PC-3 (cell line): Measurements from ENCODE around the gene CSF2. TPM values are rescaled to one million over a fixed set of nuclear protein-coding genes. Genes with fewer than 3 reads are reported as not detected.

Experiments
- ATAC-seq: fragments of 200-7000 bp; cut with Tn5 transposase; 2 replicates; pipeline ENCODE4 v1.9.1; 2020; ENCODE audit warnings: mild to moderate bottlenecking, moderate library complexity
- BruUV-seq: library from RNA; stranded (reverse); fragments of 400-500 nt; replicated peaks from 2 replicates; lab custom pipeline; 2021; lab: Mats Ljungman, UMichigan
- CTCF ChIA-PET: fragments of 300-600 bp; sonication (Branson Sonifier 250); formaldehyde crosslinking; loops from one replicate; lab custom pipeline; 2022; ENCODE audit warnings: antibody characterized with exemption; lab: Charles Lee
- POLR2A ChIA-PET: fragments of 300-600 bp; sonication (Branson Sonifier 250); formaldehyde crosslinking; loops from one replicate; lab custom pipeline; 2022; ENCODE audit warnings: antibody characterized with exemption; ENCODE audit not compliant: unreplicated experiment; lab: Charles Lee
- DNase-seq: peaks from one replicate; pipeline ENCODE4 v3.0.0-alpha.2; 2015
- H2AFZ ChIP-seq: fragments of 300-600 bp; sonication (generic); 2 replicates; pipeline ENCODE4 v1.6.0; 2016; ENCODE audit warnings: antibody characterized with exemption, low read length
- H3F3A ChIP-seq: fragments of 300-600 bp; sonication (generic); one replicate; pipeline ENCODE4 v1.6.0; 2017; ENCODE audit warnings: antibody characterized with exemption, low read length, control low read depth, mild to moderate bottlenecking; ENCODE audit not compliant: unreplicated experiment
- H3K27ac ChIP-seq: fragments of 300-600 bp; sonication (generic); 2 replicates; pipeline ENCODE4 v1.5.1; 2016; ENCODE audit warnings: mild to moderate bottlenecking, low read length
- H3K27me3 ChIP-seq: fragments of 300-600 bp; sonication (generic); 2 replicates; pipeline ENCODE4 v1.6.1; 2016; ENCODE audit warnings: low read length, mixed read lengths
- H3K36me3 ChIP-seq: fragments of 300-600 bp; sonication (generic); 2 replicates; pipeline ENCODE4 v1.6.1; 2016; ENCODE audit warnings: low read depth, mixed run types, low read length, mixed read lengths
- H3K4me1 ChIP-seq: fragments of 300-600 bp; sonication (generic); 2 replicates; pipeline ENCODE4 v1.5.1; 2016; ENCODE audit warnings: low read length; ENCODE audit not compliant: insufficient read depth
- H3K4me2 ChIP-seq: fragments of 300-600 bp; sonication (generic); 2 replicates; pipeline ENCODE4 v1.6.0; 2016; ENCODE audit warnings: low read length
- H3K4me3 ChIP-seq: fragments of 300-600 bp; sonication (generic); 2 replicates; pipeline ENCODE4 v1.5.1; 2016; ENCODE audit warnings: mild to moderate bottlenecking, low read length, mixed read lengths
- H3K79me2 ChIP-seq: fragments of 300-600 bp; sonication (generic); 2 replicates; pipeline ENCODE4 v1.6.1; 2017; ENCODE audit warnings: low read length, mixed read lengths
- H3K9ac ChIP-seq: fragments of 300-600 bp; sonication (generic); 2 replicates; pipeline ENCODE4 v1.6.0; 2016; ENCODE audit warnings: mild to moderate bottlenecking, low read length
- H3K9me2 ChIP-seq: fragments of 300-600 bp; sonication (generic); replicated peaks from 2 replicates; pipeline ENCODE4 v1.6.1; 2016; ENCODE audit warnings: mixed run types, low read length, mixed read lengths
- H3K9me3 ChIP-seq: fragments of 300-600 bp; sonication (generic); 2 replicates; pipeline ENCODE4 v1.6.1; 2016; ENCODE audit warnings: low read length, mixed read lengths
- H4K20me1 ChIP-seq: fragments of 300-600 bp; sonication (generic); 2 replicates; pipeline ENCODE4 v1.6.1; 2016; ENCODE audit warnings: low read length, mixed read lengths
- CTCF ChIP-seq: fragments of 300-600 bp; sonication (generic); conservative IDR thresholded peaks from 2 replicates; pipeline ENCODE4 v1.5.1; 2017; ENCODE audit warnings: antibody characterized with exemption, low read depth, mild to moderate bottlenecking, low read length
- EZH2 ChIP-seq: fragments of 300-600 bp; sonication (generic); IDR thresholded peaks from one replicate; pipeline ENCODE4 v1.6.1; 2017; ENCODE audit warnings: antibody characterized with exemption, mild to moderate bottlenecking, low read length; ENCODE audit not compliant: unreplicated experiment
- EZH2phosphoT487 ChIP-seq: fragments of 300-600 bp; sonication (generic); IDR thresholded peaks from 2 replicates; pipeline ENCODE4 v1.6.1; 2018; ENCODE audit warnings: mild to moderate bottlenecking, antibody characterized with exemption, low read length, borderline replicate concordance
- intact Hi-C: fragments of 100-400 bp; cut with micrococcal nuclease; formaldehyde crosslinking; loops from 2 replicates; pipeline ENCODE4 v1.9.0; 2023
- total RNA-seq: library from RNA; depleted of rRNA; stranded (reverse); fragments of >200 nt; gene quantifications from 2 replicates; pipeline ENCODE4 v1.2.3, GENCODE V29; 2014

CSF2 gene
- total RNA-seq, 1 experiment from 2014 or later: 93.6 TPM

GRCh38 chr5:132103332-132103951 lies 29.9 kb downstream of the CSF2 start:
- peaks cover 45% of the 10 kb centered on the region for H3K4me1 ChIP-seq
- CTCF ChIA-PET: no interaction called here
- ATAC-seq (peak; percentile 69), DNase-seq (peak; percentile 94)
- H2AFZ ChIP-seq: no peak overlapping the region
- no peaks in the 10 kb centered on the region for H3K27me3 ChIP-seq
- peak overlapping the region; percentile 59 for H3K4me2 ChIP-seq
- intact Hi-C loops: loop anchor here (2.0 kb wide), 1 partner anchor 31 kb away; the partner anchor contains the start of gene CSF2
- no peaks in the 10 kb centered on the region for H3K79me2 ChIP-seq
- no peak overlapping the region for H3K4me3 ChIP-seq
- TF ChIP-seq EZH2phosphoT487 (no peak), CTCF (no peak), EZH2 (no peak)
- no peaks in the 10 kb centered on the region for H3K9me3 ChIP-seq
- POLR2A ChIA-PET: interaction anchor here (0.5 kb wide), 1 partner anchor 86 kb away, joined by 3 read pairs; no protein-coding TSS in a partner anchor
- no peaks in the 10 kb centered on the region for H3K9me2 ChIP-seq
- H3K36me3 ChIP-seq: no peaks in the 10 kb centered on the region
- H3K9ac ChIP-seq: peak overlapping the region; percentile 84
- H3K27ac ChIP-seq: peak overlapping the region; percentile 96
- H3F3A ChIP-seq: peaks cover 6% of the 10 kb centered on the region
- no TSS peak for BruUV-seq
- H4K20me1 ChIP-seq: no peaks in the 10 kb centered on the region

GRCh38 chr5:132103969-132104391 lies 30.4 kb downstream of the CSF2 start:
- Histone ChIP-seq H2AFZ (no peak overlapping the region), H3K36me3 (no peaks in the 10 kb centered on the region), H3K27ac (peak overlapping the region; percentile 96), H3K27me3 (no peaks in the 10 kb centered on the region), H3K9me3 (no peaks in the 10 kb centered on the region), H3K4me1 (peaks cover 40% of the 10 kb centered on the region), H3F3A (peaks cover 6% of the 10 kb centered on the region), H3K9ac (peak overlapping the region; percentile 70), H4K20me1 (no peaks in the 10 kb centered on the region), H3K79me2 (no peaks in the 10 kb centered on the region), H3K4me2 (peak overlapping the region; percentile 61), H3K4me3 (no peak overlapping the region), H3K9me2 (no peaks in the 10 kb centered on the region)
- POLR2A ChIA-PET: no interaction called here
- DNase-seq (no peak), ATAC-seq (no peak)
- TF ChIP-seq CTCF (no peak), EZH2phosphoT487 (no peak), EZH2 (no peak)
- no TSS peak for BruUV-seq
- intact Hi-C loops: loop anchor here (2.0 kb wide), 1 partner anchor 31 kb away; the partner anchor contains the start of gene CSF2
- CTCF ChIA-PET: no interaction called here

- peak overlapping the region; percentile 96 for H3K27ac ChIP-seq
- CTCF ChIA-PET: no interaction called here
These were observed 31.0 kb downstream of the CSF2 start for GRCh38 chr5:132104556-132104955.

More at GRCh38 chr5:132104556-132104955, 31.0 kb downstream of the CSF2 start:
- no peaks in the 10 kb centered on the region for H3K9me2 ChIP-seq
- H3K4me2 ChIP-seq: peak overlapping the region; percentile 61; the same call in 1 of the 2 replicates
- no peaks in the 10 kb centered on the region for H3K36me3 ChIP-seq
- H4K20me1 ChIP-seq: no peaks in the 10 kb centered on the region
- no peaks in the 10 kb centered on the region for H3K9me3 ChIP-seq
- H3K27me3 ChIP-seq: no peaks in the 10 kb centered on the region
- peaks cover 39% of the 10 kb centered on the region for H3K4me1 ChIP-seq
- DNase-seq: peak; percentile 51
- H3K4me3 ChIP-seq: no peak overlapping the region
- ATAC-seq: no peak; the same call in 1 of the 2 replicates
- peak overlapping the region; percentile 70 for H3K9ac ChIP-seq
- H3F3A ChIP-seq: peaks cover 6% of the 10 kb centered on the region
- no peak overlapping the region for H2AFZ ChIP-seq
- POLR2A ChIA-PET: interaction anchor here (0.7 kb wide), 1 partner anchor 189 kb away, joined by 38 read pairs; no protein-coding TSS in a partner anchor
- TF ChIP-seq EZH2: no peak
- TF ChIP-seq EZH2phosphoT487: no peak
- TF ChIP-seq CTCF: no peak
- BruUV-seq: no TSS peak
- intact Hi-C loops: no loop called here
- no peaks in the 10 kb centered on the region for H3K79me2 ChIP-seq
